Skin of body (tissue), 2 donors: Measurements from ENCODE around the gene SDHAF4. TPM values are rescaled to one million over a fixed set of nuclear protein-coding genes. Genes with fewer than 3 reads are reported as not detected.
"Not testable (repeated sequence)": the region's sequence is repeated elsewhere in the genome, so short reads cannot be mapped to it uniquely, and the experiment has no call there.

Experiments used
- DNase-seq: peaks from one replicate; lab custom pipeline; 2025; lab: John Stamatoyannopoulos, UW
- total RNA-seq: library from RNA; depleted of rRNA; stranded (reverse); fragments of >200 nt; gene quantifications from one replicate; pipeline ENCODE4 v1.2.3, GENCODE V29; 2014

Gene SDHAF4
- total RNA-seq = 9.5 TPM

DNA sequence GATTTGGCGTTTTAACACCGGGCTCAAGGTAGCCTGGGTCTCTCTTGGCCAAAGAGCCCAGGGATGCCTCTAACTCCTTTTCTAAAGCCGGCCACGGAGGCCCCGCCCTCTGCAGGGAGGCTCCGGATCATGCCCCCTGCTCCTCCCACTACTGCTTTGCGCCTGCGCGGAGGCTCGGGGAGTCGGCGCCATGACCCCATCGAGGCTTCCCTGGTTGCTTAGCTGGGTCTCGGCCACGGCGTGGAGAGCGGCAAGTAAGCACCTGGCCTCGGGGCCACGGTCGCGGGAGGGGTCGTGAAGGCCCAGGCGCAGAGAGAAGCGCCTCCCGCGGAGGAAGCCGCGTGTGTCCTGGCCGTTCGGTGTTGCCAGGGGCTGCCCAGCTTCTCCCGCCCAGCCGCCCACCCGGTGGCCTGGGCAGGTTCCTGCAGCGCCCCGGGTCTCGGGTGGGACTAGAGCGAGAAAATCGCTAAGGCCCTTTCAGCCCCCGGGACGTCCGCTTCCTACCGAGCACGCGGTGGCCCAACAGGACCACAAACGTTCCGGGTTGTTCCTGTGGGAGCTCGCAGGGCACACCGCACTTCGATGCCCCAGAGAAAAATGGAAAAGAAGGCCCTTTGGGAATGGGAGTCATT, at the start of gene SDHAF4:
Gene SDHAF4, plus strand, starts transcription at position 180 of the 632 bp plus-strand sequence. Its CDS starts 11 bp downstream, at position 191.
- DNase-seq = peak; percentile 68

DNA sequence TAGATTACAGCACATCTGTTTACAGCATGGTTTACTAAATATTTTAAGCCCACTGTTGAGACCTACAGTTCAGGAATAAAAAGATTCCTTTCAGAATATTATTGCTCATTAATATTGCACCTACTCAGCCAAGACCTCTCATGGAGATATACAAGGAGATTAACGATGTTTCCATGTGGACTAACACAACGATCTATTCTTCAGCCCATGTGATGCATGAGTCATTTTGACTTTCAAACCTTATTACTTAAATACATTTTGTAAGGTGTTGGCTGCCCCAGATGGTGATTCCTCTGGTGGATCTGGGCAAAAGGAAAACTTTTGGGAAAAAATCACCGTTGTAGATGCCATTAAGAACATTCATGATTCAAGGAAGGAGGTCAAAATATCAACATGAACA, 48.0 kb upstream of the SDHAF4 start:
- DNase-seq = no peak

DNA sequence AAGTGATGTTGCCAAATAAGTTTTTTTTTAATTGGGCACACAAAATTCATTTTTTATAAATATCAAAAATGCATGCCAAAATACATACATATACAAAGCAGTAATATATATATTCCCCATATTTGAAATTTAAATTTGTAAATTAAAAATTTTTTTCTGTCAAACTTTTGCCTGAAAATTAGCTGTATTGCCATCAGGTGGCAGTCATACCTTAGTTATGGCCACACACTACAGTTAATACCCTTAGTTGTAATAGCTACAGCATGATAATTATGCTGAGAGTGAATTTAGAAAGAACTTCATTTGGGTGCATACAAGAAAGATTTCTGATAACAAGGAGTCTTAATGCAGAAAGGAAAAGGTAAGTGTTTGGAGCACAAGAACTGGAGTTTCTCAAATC, 46.2 kb upstream of the SDHAF4 start:
- no peak for DNase-seq

DNA sequence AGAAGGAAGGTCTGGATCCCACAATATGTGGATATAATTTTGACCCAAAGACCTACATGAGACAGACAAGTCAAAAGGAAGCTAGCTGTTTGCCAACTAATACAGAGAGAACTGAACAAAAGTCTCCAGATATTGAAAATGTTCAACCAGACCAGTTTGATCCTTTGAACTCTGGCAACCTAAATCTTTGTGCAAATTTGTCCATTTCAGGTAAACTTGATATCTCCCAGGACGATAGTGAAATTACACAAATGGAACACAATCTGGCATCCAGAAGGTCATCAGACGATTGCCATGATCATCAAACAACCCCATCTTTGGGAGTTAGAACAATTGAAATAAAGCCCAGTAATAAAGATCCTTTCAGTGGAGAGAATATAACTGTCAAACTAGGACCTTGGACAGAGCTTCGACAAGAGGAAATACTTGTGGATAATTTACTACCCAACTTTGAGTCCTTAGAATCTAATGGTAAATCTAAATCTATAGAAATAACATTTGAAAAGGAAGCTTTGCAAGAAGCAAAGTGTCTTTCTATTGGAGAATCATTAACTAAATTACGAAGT, 41.9 kb upstream of the SDHAF4 start:
- no peak for DNase-seq

DNA sequence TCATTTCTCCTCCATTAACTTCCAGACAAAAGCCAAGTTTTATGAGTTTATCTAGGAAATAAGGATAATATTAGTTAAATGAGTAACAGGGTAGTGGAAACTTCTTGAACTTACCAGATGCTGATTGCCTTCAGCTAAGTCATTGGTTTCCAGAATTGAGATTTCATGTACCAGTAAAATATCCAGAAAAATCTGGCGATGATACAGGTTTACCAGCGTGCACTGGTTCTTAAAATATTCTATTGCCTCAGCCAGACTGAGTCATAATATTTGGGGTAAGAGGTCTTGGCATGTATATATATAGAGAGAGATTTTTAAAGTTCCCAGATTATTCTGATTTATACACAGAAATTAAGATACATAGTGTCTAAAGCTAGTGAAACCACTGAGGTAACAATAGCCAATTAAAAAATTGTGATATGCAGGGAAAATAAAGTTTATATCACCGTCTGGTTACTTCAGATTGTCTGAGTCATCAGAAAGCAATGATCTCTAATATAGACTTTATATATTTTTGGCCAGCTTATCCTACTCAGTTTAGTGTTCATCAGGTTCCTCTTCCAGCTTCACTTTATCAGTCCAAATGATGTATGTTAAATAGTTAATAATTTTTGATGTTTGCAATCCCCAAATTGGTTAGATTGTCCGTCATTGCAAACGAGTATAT, 39.5 kb upstream of the SDHAF4 start:
- DNase-seq = no peak

DNA sequence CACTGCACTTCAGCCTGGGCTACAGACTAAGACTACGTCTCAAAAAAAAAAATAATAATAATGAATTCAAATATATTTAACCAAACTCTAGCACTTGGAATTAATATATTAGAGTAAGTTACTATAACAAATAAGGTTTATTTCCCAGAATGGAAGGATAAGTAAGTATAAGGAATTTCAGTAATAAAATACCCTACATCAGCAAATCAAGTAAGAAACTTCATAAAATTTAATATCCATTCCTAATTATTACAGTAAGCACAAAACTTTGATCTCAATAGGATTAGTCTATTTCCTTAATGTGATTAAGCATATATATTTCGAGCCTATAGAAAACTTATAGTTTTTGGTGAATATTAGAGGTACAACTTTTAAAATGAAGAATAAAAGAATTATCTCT, 36.7 kb upstream of the SDHAF4 start:
- no peak for DNase-seq

DNA sequence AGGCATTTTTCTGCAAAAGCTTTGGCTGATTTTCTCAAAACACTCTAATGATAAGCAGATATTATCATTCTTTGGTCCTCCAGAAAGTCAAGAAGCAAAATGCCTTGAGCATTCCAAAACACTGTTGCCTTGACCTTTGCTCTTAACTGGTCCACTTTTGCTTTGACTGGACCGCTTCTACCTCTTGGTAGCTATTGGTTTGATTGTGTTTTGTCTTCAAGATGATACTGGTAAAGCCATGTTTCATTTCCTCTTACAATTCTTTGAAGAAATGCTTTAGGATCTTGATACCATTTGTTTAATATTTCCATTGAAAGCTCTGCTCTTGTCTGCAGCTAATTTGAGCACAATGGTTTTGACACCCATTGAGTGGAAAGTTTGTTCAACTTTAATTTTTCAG, 35.6 kb upstream of the SDHAF4 start:
- no peak for DNase-seq

DNA sequence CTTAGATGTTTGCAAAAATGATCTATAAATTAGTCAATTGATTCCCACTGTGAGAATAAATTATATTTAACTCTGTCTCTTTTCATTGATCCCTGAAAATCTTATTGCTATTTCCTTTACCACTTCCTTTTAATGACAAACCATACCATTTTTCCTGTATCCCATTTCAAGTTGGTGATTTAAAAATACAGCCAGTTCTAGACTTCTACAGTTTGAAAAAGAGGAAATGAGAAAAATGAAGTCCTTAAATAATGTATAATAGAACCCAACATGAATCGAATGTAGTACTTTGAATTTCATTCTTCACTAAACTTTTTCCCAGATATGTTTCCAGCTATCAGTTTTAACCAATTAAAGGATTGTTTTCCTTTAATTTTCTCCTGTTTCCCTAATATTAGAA, 29.5 kb upstream of the SDHAF4 start:
- DNase-seq = no peak

DNA sequence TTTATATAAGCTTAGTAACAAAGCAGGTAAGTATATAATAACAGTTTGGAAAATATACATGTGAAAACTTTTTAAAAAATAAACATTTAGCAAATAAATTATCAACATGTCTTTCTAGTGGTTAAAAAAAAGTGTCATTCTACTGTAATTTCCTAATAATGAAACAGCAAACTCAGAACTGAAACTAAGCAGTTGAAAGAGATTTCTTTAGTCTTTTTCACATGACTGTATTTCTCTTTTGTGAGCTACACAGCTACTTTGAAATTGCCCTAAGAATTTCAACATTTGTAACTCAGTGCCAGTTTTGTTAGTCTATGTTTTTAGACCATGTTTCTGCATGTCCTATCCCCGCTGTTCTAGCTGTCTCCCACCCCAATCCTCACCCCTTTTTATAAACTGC, 28.4 kb upstream of the SDHAF4 start:
- DNase-seq = no peak

DNA sequence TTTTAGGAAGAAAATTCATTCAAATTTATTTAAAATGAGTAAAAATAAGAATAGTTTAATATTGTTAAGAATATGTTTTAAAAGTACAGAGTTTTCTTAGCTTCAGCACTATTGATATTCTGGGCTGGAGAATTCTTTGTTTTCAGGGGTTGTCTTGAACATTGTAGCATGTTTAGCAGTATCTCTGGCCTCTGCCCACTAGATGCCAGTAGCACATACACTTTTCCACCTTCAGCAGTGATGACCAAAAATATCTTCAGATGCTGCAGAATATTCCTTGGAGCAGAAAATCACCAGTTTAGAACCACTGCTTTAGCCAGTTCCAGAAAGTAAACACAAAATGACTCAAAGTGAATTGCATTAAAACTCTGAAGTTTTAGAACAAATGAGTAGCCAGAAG, 19.4 kb upstream of the SDHAF4 start:
- DNase-seq = no peak

DNA sequence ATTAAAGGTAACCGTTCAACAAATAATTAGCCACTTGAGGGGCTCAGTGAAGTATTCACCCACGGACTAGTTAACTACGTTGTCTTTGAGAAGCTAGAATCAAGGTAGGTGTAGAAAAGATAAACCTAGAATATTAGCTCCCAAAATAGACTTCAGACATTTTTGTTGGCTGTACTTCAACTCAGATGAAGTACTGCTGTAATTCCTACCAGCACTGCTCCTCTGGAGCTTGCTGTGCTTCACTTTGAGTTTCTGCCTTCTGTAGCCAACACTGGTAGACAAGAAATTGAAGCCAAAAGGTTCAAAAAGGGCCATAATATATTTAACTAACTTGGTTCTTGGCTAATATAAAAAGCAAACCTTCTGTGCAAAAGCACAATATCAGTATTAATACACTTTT, 18.8 kb upstream of the SDHAF4 start:
- DNase-seq = no peak

DNA sequence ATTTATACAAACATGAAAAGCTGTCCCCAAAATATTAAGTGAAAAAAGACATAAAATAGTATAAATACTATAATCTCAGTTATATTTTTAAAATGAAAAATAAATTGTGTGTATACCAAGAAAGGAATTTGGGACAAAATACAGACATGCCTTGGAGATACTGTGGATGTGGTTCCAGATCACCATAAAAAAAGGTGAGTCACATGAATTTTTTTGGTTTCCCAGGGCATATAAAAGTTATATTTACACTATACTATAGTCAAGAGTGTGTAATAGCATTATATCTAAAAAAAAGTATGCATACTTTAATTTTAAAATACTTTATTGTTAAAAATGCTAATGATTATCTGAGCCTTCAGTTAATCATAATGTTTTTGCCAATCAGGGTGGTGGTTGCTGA, 17.4 kb upstream of the SDHAF4 start:
- DNase-seq = no peak

DNA sequence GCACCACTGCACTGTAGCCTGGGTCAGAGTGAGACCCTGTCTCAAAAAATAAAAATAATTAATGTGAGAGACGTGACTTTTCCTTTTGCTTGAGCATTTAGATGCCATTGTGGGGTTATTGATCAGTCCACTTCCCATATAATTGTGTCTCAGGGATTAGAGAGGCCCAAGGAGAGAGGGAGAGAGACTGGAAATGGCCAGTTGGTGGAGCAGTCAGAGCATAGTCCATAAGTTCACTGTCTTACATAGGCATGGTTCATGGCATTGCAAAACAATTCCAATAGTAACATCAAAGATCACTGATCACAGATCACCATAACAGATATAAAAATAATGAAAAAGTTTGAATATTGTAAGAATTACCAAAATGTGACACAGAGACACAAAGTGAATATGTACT, 15.2 kb upstream of the SDHAF4 start:
- no peak for DNase-seq

DNA sequence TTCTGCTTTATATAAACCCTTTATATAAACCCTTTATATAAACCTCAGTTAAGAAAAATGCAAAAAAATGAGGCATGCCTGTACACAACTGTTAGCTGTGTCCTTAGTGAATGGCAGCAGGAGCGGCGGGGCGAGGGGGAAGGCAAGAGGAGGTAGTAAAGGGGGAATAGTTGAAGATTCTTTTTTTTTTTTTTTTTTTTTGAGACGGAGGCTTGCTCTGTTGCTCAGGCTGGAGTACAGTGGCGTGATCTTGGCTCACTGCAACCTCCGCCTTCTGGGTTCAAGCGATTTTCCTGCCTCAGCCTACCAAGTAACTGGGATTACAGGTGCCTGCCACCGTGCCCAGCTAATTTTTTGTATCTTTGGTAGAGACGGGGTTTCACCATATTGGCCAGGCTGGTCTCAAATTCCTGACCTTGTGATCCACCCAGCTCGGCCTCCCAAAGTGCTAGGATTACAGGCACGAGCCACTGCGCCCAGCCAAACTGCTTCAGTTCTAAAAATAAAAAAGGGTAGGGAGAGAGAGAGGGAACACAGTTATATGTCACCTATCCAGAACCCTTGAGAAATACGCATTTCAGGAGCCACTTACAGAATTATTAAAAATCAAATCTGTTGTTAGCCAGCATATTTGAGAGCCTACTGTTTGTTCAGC, 14.3 kb upstream of the SDHAF4 start:
- not testable (repeated sequence) for DNase-seq

DNA sequence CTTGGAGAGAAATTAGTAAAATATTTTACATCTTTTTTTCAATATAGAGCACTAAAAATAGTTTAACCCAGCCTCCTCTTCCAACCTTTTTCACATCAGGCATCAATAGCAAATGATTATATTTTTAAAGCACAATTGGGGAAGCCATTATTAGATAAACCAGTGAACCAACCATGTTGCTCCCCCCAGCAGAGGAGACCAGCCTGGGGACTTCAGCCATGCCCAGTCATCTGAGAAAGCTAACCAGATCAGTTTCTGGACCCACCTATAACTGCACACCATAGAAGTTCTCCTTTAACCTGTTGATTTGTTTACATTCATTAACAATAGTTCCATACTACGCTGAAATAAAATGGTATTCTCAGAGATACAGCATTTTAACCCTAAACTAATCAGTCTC, 13.8 kb upstream of the SDHAF4 start:
- DNase-seq = no peak

DNA sequence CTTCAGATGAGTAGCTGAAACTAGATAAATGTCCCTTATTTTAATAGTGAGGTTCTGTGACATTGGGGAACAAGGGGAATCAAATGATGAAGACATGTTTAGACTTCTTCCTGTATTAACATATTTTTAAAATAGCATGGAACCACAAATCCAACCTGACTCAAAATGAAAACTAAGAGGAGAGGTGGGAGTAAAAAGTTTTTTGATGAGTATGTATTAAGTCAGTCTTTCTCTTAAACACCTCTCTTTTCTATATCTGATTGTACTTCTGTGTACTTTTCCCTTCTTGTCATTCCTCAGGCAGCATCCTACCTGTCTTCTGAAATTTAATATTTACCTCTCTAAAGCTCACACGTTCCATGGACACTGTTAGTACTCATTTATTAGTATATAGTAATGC, 8.7 kb upstream of the SDHAF4 start:
- no peak for DNase-seq

DNA sequence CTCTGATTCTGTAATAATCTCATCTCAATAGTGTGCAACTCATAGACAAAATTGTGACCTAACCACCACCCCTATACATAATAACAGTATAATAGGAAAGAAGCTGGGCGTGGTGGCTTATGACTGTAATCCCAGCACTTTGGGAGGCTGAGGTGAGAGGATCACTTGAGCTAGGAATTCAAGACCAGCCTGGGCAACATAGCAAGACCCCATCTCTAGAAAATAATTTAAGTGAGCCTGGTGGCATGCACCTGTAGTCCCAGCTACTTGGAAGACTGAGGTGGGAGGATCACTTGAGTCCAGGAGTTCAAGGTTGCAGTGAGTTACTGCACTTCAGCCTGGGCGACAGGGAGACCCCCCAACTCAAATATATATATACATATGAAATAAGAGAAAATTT, 4.3 kb upstream of the SDHAF4 start:
- DNase-seq = not testable (repeated sequence)

DNA sequence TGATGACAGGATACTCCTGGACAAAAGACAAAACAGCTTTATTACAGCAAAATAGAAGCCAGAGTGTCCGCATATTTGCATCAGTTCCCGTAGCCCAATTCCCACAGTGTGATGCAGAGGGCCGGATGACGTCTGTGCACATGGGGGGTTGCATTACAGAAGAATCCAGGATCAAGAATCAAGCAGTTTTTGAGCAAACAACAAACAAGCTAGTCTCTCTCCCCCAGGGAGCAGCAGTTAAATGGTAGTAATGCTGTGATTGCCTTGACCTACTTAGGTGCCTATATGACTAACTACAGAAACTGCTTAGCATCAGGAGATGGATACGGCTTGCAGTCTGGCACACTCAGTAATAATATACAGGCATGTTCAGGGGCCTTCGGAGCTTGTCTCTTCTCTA, 3.2 kb upstream of the SDHAF4 start:
- DNase-seq = no peak

DNA sequence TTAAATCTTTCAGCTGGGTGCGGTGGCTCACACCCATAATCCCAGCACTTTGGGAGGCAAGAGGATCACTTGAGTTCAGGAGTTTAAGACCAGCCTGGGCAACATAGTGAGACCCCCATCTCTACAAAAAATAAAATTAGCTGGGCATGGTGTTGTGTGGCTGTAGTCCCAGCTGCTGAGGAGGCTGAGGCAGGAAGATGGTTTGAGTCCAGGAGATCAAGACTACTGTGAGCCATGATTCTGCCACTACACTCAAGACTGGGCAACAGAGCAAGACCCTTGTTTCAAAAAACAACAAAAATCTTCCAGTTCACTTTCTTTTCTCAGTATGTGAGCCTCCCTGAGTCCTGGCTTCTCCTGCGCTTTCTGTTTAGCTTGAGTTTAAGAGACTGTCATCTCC, 7.9 kb downstream of the SDHAF4 start:
- DNase-seq = no peak

DNA sequence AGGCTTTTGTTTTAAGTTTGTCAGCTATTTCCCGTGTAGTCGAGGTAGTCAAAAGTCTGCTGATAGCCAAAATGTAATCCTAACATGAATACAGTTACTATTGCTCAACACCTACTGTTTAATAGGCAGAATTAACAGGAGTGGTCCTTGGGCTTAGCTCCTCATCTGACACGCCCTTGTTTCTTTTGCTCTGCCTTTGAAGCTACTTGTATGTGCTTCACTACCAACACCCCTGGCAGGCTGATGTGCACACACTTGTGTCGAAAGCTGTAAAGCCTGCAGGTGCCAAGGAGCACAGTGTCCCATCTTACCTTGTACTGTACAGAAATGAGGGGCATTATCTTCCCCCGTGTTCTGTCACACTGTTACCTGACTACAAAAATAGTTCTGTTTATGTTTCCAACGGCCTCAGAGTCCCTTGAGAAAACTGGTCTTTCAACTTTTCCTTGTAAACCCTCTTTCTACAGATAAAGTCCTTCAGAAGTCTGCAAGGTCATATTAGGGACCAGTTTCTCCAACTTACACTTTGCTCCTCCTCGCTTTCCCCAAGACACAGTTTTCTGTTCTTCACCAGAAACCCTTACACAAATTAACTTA, 9.3 kb downstream of the SDHAF4 start:
- DNase-seq = no peak

DNA sequence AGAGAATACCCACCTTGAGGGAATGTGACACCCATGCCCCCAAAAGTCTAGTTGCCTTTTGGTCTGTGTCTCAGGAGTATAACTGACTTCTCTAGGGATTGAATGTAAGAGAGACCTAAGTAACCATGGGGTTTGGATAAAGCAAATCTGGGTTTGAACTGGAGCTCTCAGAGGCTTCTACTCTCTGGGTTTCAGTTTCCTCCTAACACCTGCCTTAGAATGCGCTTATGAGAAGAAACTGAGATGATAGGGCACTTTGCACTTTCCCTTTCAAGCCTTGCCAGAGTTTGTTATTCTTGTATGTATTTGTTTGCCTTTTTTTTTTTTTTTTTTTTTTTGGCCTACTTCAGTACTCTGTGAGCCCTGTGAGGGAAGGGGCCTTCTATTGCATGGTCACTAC, 19.4 kb downstream of the SDHAF4 start:
- no peak for DNase-seq

DNA sequence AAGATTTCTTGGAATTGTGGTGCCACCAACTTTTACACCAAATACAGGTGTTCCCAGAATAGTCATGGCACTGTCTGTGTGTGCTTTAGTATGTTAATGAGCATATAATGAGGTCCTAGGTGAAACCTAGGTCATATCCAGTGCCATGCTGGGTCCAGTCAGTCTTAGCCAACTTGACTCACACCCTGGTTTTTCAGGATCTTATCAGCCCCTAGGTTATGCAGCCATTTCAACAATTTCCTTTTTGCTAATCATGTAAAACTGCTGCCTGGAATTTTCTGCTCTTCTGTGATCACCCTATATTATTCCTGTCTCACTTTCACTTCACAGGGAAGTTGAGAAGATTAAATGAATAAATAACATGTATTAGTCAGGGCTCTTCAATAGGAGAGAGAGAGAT, 23.7 kb downstream of the SDHAF4 start:
- no peak for DNase-seq
